ENCODE data around the gene VPS13D. TPM values are rescaled to one million over a fixed set of nuclear protein-coding genes. Genes with fewer than 3 reads are reported as not detected.
A peak's percentile ranks its signal among the peaks of the same experiment; 100 is the strongest.

The VPS13D gene
- total RNA-seq, 1 experiment from 2014 or later, result 33.1 TPM

- POLR2A ChIA-PET, result no interaction called here
- no peak overlapping the region for H3K27ac ChIP-seq (ENCODE audit: low read length)
- H3K4me3 ChIP-seq (ENCODE audit: low read depth in 2 of 2, low read length in 2 of 2), result no peak overlapping the region
- TF ChIP-seq POLR2AphosphoS5 (IDR thresholded peaks at IDR 0.05; ENCODE audit: low read depth, low read length) (no peak), CTCF (IDR thresholded peaks at IDR 0.05) (no peak), SIN3A (IDR thresholded peaks at IDR 0.05; ENCODE audit: borderline replicate concordance, insufficient read depth, low read depth, low read length) (no peak), TCF7L2 (IDR thresholded peaks at IDR 0.05; ENCODE audit: low read depth, low read length) (no peak), REST (IDR thresholded peaks at IDR 0.05; ENCODE audit: insufficient read depth in 1 of 2, low read depth in 2 of 2, low read length in 1 of 2) (no peak)
- CTCF ChIA-PET, result no interaction called here
- DNase-seq (ENCODE audit: low read depth, low spot score), result no peak
- BruUV-seq (replicated peaks), result no TSS peak
- in situ Hi-C loops (cut with HindIII; ENCODE audit: low pct_unique_long_range_greater_than_20kb, low sequenced_read_pairs), result no loop called here
- no peaks in the 10 kb centered on the region for H3K27me3 ChIP-seq (ENCODE audit: control insufficient read depth, insufficient read depth, low read length)
- no peaks in the 10 kb centered on the region for H3K9me3 ChIP-seq (ENCODE audit: control insufficient read depth, insufficient read depth, low read depth, low read length)
- H3K4me1 ChIP-seq (ENCODE audit: control insufficient read depth, insufficient read depth, low read length), result peaks cover 5% of the 10 kb centered on the region
- ATAC-seq, result no peak
- intact Hi-C loops (cut with micrococcal nuclease; ENCODE audit: unreplicated experiment), result no loop called here
- H3K36me3 ChIP-seq (ENCODE audit: control insufficient read depth, insufficient read depth, low read length), result no peaks in the 10 kb centered on the region
These were observed 216.8 kb downstream of the VPS13D start for GRCh38 chr1:12446593-12446992.

- in situ Hi-C loops (cut with HindIII; ENCODE audit: low pct_unique_long_range_greater_than_20kb, low sequenced_read_pairs), result no loop called here
- ChIA-PET POLR2A (interaction anchor here (0.5 kb wide), 1 partner anchor 18 kb away, joined by 3 read pairs; no protein-coding TSS in a partner anchor), CTCF (no interaction called here)
- Histone ChIP-seq H3K27ac (ENCODE audit: low read length) (peak overlapping the region; percentile 57; the same call in 1 of the 2 replicates), H3K27me3 (ENCODE audit: control insufficient read depth, insufficient read depth, low read length) (no peaks in the 10 kb centered on the region), H3K36me3 (ENCODE audit: control insufficient read depth, insufficient read depth, low read length) (no peaks in the 10 kb centered on the region), H3K9me3 (ENCODE audit: control insufficient read depth, insufficient read depth, low read depth, low read length) (no peaks in the 10 kb centered on the region), H3K4me1 (ENCODE audit: control insufficient read depth, insufficient read depth, low read length) (peaks cover 5% of the 10 kb centered on the region), H3K4me3 (ENCODE audit: low read depth in 2 of 2, low read length in 2 of 2) (no peak overlapping the region)
- DNase-seq (ENCODE audit: low read depth, low spot score) (no peak), ATAC-seq (no peak)
- TF ChIP-seq TCF7L2 (IDR thresholded peaks at IDR 0.05; ENCODE audit: low read depth, low read length) (no peak), REST (IDR thresholded peaks at IDR 0.05; ENCODE audit: insufficient read depth in 1 of 2, low read depth in 2 of 2, low read length in 1 of 2) (no peak), SIN3A (IDR thresholded peaks at IDR 0.05; ENCODE audit: borderline replicate concordance, insufficient read depth, low read depth, low read length) (no peak), CTCF (IDR thresholded peaks at IDR 0.05) (no peak), POLR2AphosphoS5 (IDR thresholded peaks at IDR 0.05; ENCODE audit: low read depth, low read length) (no peak)
- intact Hi-C loops (cut with micrococcal nuclease; ENCODE audit: unreplicated experiment), result no loop called here
- BruUV-seq (replicated peaks), result no TSS peak
These were observed 217.5 kb downstream of the VPS13D start for GRCh38 chr1:12447307-12447706.

Data from Panc1 (cell line).